Kidney (tissue), 14 donors: ENCODE data around the gene BUB1B. TPM values are rescaled to one million over a fixed set of nuclear protein-coding genes. Genes with fewer than 3 reads are reported as not detected.

Experiments
- DNase-seq, 5 donors: peaks; one replicate each; pipeline ENCODE4 v3.0.0-alpha.2; 2013 to 2020
- FAIRE-seq: peaks from 2 replicates; lab custom pipeline; 2012; peaks lifted over from hg19 to GRCh38; lab: Jason Lieb, UNC
- H3K27ac ChIP-seq, 2 donors: one replicate each; pipeline ENCODE4 v1.7.0; 2013; ENCODE audit warnings: low read depth in 2 of 2, low read length in 2 of 2, inconsistent platforms in 1 of 2
- H3K27me3 ChIP-seq: one replicate; pipeline ENCODE4 v1.7.1; 2013; ENCODE audit warnings: low read length, inconsistent platforms; ENCODE audit not compliant: control insufficient read depth, insufficient read depth
- H3K36me3 ChIP-seq, 3 donors: one replicate each; pipeline versions ENCODE4 v1.7.0 to v1.7.1; 2013; ENCODE audit warnings: low read length in 3 of 3, control low read depth in 1 of 3, inconsistent platforms in 1 of 3; ENCODE audit not compliant: insufficient read depth in 3 of 3, control insufficient read depth in 2 of 3
- H3K4me1 ChIP-seq, 3 donors: one replicate each; pipeline versions ENCODE4 v1.7.0 to v1.7.1; 2013; ENCODE audit warnings: low read length in 3 of 3, inconsistent platforms in 1 of 3, low read depth in 1 of 3; ENCODE audit not compliant: control insufficient read depth in 2 of 3, insufficient read depth in 2 of 3
- H3K4me3 ChIP-seq, 3 donors: one replicate each; pipeline versions ENCODE4 v1.7.0 to v1.8.1; 2013; ENCODE audit warnings: low read length in 3 of 3, control low read depth in 1 of 3, inconsistent platforms in 1 of 3
- H3K9ac ChIP-seq, 3 donors: one replicate each; pipeline versions ENCODE4 v1.7.0 to v1.7.1; 2013; ENCODE audit warnings: low read length in 3 of 3, control low read depth in 1 of 3, inconsistent platforms in 1 of 3
- H3K9me3 ChIP-seq, 3 donors: one replicate each; pipeline versions ENCODE4 v1.7.0 to v1.7.1; 2013; ENCODE audit warnings: low read length in 3 of 3, control low read depth in 1 of 3, inconsistent platforms in 1 of 3; ENCODE audit not compliant: control insufficient read depth in 2 of 3, insufficient read depth in 1 of 3
- CTCF ChIP-seq: IDR thresholded peaks from 3 replicates; pipeline ENCODE4 v1.5.1; 2012; ENCODE audit warnings: mild to moderate bottlenecking, moderate library complexity, borderline replicate concordance; ENCODE audit not compliant: insufficient read depth; ENCODE audit errors: extremely low read depth
- intact Hi-C: fragments of 100-400 bp; cut with DNase I; formaldehyde crosslinking; loops from one replicate; pipeline ENCODE4 v1.11.1; 2022
- polyA plus RNA-seq: library from polyadenylated mRNA; stranded (reverse); fragments of 350-450 nt; fragmentation: Illumina TruSeq; extraction: RNeasy Lipid Tissue Mini Kit (QIAGEN cat#74804); gene quantifications from one replicate; pipeline ENCODE4 v1.2.3, GENCODE V29; 2014; ENCODE audit warnings: low read depth, low replicate concordance; ENCODE audit not compliant: insufficient read depth
- total RNA-seq: library from RNA; stranded (reverse); fragmentation: NEBNext Ultra II Directional; extraction: Animal tissue kit (Norgen Biotek cat#: 25700); gene quantifications from one replicate; pipeline ENCODE4 v1.2.1, GENCODE V29; 2021
- donor health status: control.
- donor health status: control.
- donor health status: control.
- donor health status: control.
- donor health status: control.
- donor health status: DM: yes; HTN: yes; CAD: no.
- donor health status: Normal renal cell carcinoma (clear cell type).

The BUB1B gene
- total and polyA plus RNA-seq, 2 donors from 2014 or later: 0.69 to 0.94 TPM

GRCh38 chr15:40240619-40241221 is 79.9 kb downstream of the BUB1B start:
- intact Hi-C loops: no loop called here

GRCh38 chr15:40241269-40242212 is 80.7 kb downstream of the BUB1B start:
- Histone ChIP-seq H3K9ac (peak overlapping the region in 1 of 3 donors; percentile 58), H3K9me3 (no peaks in the 10 kb centered on the region), H3K27ac (peak overlapping the region; percentile 59 to 89), H3K27me3 (no peaks in the 10 kb centered on the region), H3K36me3 (no peaks in the 10 kb centered on the region), H3K4me3 (peak overlapping the region in 1 of 3 donors; percentile 39), H3K4me1 (peaks cover 0 to 7% (median 0%) of the 10 kb centered on the region in 3 donors)
- intact Hi-C loops: no loop called here
- FAIRE-seq (no peak), DNase-seq (no peak)
- TF ChIP-seq CTCF: no peak

More at GRCh38 chr15:40240619-40241221, 79.9 kb downstream of the BUB1B start:
- TF ChIP-seq CTCF: no peak
- Histone ChIP-seq H3K4me1 (peaks cover 0 to 7% (median 0%) of the 10 kb centered on the region in 3 donors), H3K9me3 (no peaks in the 10 kb centered on the region), H3K9ac (peak overlapping the region in 1 of 3 donors; percentile 58), H3K36me3 (no peaks in the 10 kb centered on the region), H3K4me3 (peak overlapping the region in 1 of 3 donors; percentile 39), H3K27ac (peak overlapping the region; percentile 59 to 89), H3K27me3 (no peaks in the 10 kb centered on the region)
- no peak for FAIRE-seq
- no peak for DNase-seq

GRCh38 chr15:40242213-40242599 is 81.3 kb downstream of the BUB1B start:
- DNase-seq: peak in 1 of 5 donors; percentile 61
- Histone ChIP-seq H3K4me1 (peaks cover 0 to 7% (median 0%) of the 10 kb centered on the region in 3 donors), H3K4me3 (no peak overlapping the region), H3K9me3 (no peaks in the 10 kb centered on the region), H3K27me3 (no peaks in the 10 kb centered on the region), H3K27ac (no peak overlapping the region), H3K36me3 (no peaks in the 10 kb centered on the region), H3K9ac (no peak overlapping the region)
- no peak for FAIRE-seq
- TF ChIP-seq CTCF: no peak
- intact Hi-C loops: no loop called here
